ENCODE results near the gene PLEKHG4B.

Gene PLEKHG4B

DNA sequence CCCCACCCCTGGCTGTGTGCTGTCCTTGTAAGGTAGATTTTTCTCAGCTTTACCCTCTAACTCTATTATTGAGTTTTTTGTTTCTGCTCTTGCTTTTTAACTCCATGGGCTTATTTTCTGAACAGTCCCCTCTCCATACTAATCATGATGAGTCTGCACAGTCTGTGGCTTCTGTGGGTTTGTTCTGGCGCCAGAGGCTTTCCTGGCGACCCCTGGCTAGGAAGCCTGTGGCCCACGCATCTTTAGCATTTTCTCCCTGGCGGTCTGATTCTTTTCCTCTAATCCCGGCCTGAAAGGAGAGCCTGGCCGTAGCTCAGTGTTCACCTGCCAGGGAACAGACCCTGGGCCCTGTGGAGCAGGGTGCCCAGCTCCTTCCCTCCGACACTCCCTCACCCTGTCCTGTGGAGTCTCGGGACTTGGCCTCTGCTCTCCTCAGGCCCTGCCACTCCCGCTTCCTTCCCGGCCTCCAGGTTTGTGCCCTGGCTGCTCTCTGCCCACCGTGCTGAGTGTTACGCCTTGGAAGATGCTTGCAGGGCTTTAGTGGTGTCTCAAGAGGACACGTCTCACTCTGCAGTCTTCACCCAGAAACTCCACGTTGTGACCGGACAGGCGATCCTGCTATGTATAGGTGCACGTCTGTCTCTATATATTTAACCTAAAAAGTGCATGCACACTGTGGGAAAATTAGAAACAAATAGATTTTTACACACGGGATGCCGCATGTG lies 67.6 kb downstream of the PLEKHG4B start:
- H3K4me1 ChIP-seq = no peaks in the 10 kb centered on the region
- H3K36me3 ChIP-seq (ENCODE audit: control insufficient read depth, insufficient read depth, low read length) = no peaks in the 10 kb centered on the region
- no peak overlapping the region for H3K4me2 ChIP-seq (ENCODE audit: low read length)
- H3K9ac ChIP-seq = no peak overlapping the region
- H2AFZ ChIP-seq = no peak overlapping the region
- TF ChIP-seq, protein P1, sequence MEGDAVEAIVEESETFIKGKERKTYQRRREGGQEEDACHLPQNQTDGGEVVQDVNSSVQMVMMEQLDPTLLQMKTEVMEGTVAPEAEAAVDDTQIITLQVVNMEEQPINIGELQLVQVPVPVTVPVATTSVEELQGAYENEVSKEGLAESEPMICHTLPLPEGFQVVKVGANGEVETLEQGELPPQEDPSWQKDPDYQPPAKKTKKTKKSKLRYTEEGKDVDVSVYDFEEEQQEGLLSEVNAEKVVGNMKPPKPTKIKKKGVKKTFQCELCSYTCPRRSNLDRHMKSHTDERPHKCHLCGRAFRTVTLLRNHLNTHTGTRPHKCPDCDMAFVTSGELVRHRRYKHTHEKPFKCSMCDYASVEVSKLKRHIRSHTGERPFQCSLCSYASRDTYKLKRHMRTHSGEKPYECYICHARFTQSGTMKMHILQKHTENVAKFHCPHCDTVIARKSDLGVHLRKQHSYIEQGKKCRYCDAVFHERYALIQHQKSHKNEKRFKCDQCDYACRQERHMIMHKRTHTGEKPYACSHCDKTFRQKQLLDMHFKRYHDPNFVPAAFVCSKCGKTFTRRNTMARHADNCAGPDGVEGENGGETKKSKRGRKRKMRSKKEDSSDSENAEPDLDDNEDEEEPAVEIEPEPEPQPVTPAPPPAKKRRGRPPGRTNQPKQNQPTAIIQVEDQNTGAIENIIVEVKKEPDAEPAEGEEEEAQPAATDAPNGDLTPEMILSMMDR (IDR thresholded peaks at IDR 0.05) = no peak
- no peak overlapping the region for H3K4me3 ChIP-seq (ENCODE audit: low read depth, low read length)
- no peaks in the 10 kb centered on the region for H3K79me2 ChIP-seq
- no peaks in the 10 kb centered on the region for H3K9me3 ChIP-seq (ENCODE audit: control insufficient read depth, low read length)
- H3K27me3 ChIP-seq (ENCODE audit: control insufficient read depth, insufficient read depth, low read length) = no peaks in the 10 kb centered on the region
- H3K27ac ChIP-seq = no peak overlapping the region

DNA sequence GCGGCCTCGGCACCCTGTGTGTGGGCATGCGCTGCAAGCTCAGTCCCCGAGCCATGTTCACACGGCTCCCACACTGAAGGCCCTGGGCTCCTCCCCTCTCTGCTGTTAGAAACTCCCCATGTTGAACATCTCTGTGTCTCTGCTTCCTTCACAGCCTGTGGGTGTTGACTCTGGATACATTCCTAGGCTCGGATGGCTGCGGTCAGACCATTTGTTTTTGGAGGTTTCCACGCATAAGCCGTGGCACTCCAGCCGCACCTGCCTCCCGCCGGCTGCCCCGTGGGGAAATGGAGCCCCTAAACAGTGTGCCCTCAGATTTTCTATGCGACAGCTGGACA lies 68.2 kb downstream of the PLEKHG4B start:
- Histone ChIP-seq H3K36me3 (ENCODE audit: control insufficient read depth, insufficient read depth, low read length) (no peaks in the 10 kb centered on the region), H3K9me3 (ENCODE audit: control insufficient read depth, low read length) (no peaks in the 10 kb centered on the region), H2AFZ (no peak overlapping the region), H3K27me3 (ENCODE audit: control insufficient read depth, insufficient read depth, low read length) (no peaks in the 10 kb centered on the region), H3K9ac (no peak overlapping the region), H3K4me3 (ENCODE audit: low read depth, low read length) (no peak overlapping the region), H3K4me1 (no peaks in the 10 kb centered on the region), H3K79me2 (no peaks in the 10 kb centered on the region), H3K4me2 (ENCODE audit: low read length) (no peak overlapping the region), H3K27ac (no peak overlapping the region)
- TF ChIP-seq, protein P1 (IDR thresholded peaks at IDR 0.05) = no peak

DNA sequence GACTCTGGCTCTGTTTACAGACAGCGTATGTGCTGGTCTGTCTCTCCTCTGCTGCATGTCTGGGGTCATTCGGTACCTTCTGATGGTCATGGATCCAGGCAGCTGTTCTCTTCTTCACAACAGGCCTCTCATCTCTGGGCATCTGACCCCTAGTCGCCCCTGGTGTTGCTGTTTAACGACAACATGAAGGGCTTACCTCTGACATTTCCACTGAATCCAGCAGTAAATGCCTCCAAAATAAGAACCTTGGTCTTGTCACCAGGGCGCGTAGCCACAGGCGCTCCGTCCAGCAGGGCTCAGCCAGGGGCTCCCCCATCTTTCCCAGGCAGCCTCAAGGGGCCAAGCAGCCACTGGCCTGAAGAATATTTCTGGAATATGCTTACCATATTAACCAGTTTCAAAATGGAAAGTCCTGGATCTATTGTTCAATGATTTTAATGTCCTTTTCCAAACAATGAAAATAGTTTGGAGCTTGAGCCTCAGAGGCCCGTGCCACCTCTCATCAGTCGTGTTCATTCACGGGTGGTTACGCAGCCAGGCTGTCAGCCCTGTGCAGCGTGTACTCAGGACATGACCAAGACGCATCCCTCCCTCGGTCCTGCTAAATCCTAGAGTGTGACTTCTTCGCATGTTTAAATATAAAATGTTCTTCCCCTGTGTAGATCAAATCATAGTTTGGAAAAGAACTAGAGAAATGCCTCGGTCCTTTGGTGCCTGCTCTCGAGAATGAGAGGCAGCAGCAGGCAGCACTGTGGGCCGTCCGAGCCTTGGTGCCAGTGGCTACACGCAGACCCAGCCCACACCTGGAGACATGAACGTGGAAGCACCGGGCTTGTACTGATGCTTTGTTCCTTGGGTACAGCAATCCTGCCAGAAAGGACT lies 69.2 kb downstream of the PLEKHG4B start:
- TF ChIP-seq, protein P1 (IDR thresholded peaks at IDR 0.05) = no peak
- H3K4me2 ChIP-seq (ENCODE audit: low read length) = no peak overlapping the region
- H3K27me3 ChIP-seq (ENCODE audit: control insufficient read depth, insufficient read depth, low read length) = no peaks in the 10 kb centered on the region
- no peak overlapping the region for H3K4me3 ChIP-seq (ENCODE audit: low read depth, low read length)
- H3K36me3 ChIP-seq (ENCODE audit: control insufficient read depth, insufficient read depth, low read length) = no peaks in the 10 kb centered on the region
- no peak overlapping the region for H3K27ac ChIP-seq
- no peaks in the 10 kb centered on the region for H3K79me2 ChIP-seq
- no peaks in the 10 kb centered on the region for H3K9me3 ChIP-seq (ENCODE audit: control insufficient read depth, low read length)
- no peak overlapping the region for H2AFZ ChIP-seq
- no peaks in the 10 kb centered on the region for H3K4me1 ChIP-seq
- H3K9ac ChIP-seq = no peak overlapping the region

DNA sequence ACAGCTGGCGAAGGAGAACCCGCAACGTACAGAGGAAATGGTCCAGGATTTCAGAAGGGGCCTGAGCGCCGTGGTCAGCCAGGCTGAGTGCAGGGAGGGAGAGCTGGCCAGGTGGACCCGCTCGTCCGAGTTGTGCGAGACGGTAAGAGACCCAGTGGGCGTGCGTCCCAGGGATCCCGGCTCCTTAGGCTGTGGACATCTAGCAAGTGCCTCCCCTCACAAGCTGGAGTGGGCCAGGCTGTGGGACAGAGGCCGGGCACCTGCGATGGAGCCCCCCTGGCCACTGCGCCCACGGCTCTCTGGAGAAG lies 69.8 kb downstream of the PLEKHG4B start:
- TF ChIP-seq, protein P1 (IDR thresholded peaks at IDR 0.05) = no peak
- Histone ChIP-seq H3K4me2 (ENCODE audit: low read length) (no peak overlapping the region), H3K9ac (no peak overlapping the region), H3K36me3 (ENCODE audit: control insufficient read depth, insufficient read depth, low read length) (no peaks in the 10 kb centered on the region), H3K27me3 (ENCODE audit: control insufficient read depth, insufficient read depth, low read length) (no peaks in the 10 kb centered on the region), H2AFZ (no peak overlapping the region), H3K4me1 (no peaks in the 10 kb centered on the region), H3K9me3 (ENCODE audit: control insufficient read depth, low read length) (no peaks in the 10 kb centered on the region), H3K4me3 (ENCODE audit: low read depth, low read length) (no peak overlapping the region), H3K27ac (no peak overlapping the region), H3K79me2 (no peaks in the 10 kb centered on the region)
